ENCODE results near the gene MTRF1L.

The MTRF1L gene

DNA sequence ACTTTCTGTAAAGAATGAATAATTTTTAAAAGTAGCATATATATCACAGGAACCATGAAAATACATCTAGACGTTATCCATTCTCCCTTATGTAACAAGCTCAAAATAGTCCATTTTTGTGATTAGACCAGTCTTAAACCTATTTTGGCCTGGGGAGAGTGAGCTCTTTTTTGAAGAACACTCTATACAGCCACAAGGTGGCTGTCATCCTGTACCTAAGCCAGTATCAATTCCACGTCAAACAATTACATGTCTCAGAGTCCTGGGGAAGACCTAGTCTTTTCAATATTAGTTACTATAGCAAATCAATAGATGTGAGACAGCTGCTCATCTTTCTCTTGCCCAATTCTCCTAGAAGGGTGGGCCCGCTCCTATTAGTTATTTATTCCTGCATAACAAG is 48.1 kb downstream of the MTRF1L start:
- peak; percentile 25 for DNase-seq (ENCODE audit: low read depth)
- H3K4me3 ChIP-seq (ENCODE audit: low read length), result no peak overlapping the region
- TF ChIP-seq, protein P1, sequence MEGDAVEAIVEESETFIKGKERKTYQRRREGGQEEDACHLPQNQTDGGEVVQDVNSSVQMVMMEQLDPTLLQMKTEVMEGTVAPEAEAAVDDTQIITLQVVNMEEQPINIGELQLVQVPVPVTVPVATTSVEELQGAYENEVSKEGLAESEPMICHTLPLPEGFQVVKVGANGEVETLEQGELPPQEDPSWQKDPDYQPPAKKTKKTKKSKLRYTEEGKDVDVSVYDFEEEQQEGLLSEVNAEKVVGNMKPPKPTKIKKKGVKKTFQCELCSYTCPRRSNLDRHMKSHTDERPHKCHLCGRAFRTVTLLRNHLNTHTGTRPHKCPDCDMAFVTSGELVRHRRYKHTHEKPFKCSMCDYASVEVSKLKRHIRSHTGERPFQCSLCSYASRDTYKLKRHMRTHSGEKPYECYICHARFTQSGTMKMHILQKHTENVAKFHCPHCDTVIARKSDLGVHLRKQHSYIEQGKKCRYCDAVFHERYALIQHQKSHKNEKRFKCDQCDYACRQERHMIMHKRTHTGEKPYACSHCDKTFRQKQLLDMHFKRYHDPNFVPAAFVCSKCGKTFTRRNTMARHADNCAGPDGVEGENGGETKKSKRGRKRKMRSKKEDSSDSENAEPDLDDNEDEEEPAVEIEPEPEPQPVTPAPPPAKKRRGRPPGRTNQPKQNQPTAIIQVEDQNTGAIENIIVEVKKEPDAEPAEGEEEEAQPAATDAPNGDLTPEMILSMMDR (IDR thresholded peaks at IDR 0.05; ENCODE audit: insufficient read depth, low read depth, low read length, missing control alignments), result peak; percentile 30

DNA sequence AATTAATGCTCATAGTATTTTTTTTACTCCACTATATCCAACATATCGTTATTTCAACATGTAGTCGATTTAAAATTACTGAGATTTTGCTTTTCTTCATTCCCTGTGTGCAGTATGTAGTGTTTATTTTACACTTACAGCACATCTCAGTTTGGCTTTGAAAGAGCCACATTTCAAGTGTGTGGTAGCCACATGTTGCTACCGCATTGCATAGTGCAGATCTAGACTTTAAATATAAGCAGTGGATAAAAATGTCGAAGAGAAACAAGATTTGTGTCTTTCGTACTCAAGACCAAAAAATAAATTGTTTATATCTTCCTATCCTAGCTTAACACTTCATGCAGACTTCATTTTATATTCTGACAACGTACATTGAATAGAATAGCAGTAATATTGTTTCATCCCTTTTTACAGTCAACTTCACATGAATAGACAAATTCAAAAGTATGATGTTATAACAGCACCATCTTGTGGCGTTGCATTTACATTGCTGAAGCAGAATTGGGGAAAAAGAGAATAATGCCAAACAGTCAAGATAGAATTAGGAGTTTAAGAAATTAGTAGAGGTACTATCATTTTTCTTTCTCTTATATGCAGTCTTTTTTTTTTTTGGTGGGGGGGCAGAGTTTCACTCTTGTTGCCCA is 49.5 kb downstream of the MTRF1L start:
- peak; percentile 54 for DNase-seq (ENCODE audit: low read depth)
- no peak overlapping the region for H3K4me3 ChIP-seq (ENCODE audit: low read length)
- TF ChIP-seq, protein P1 (IDR thresholded peaks at IDR 0.05; ENCODE audit: insufficient read depth, low read depth, low read length, missing control alignments), result peak; percentile 61

DNA sequence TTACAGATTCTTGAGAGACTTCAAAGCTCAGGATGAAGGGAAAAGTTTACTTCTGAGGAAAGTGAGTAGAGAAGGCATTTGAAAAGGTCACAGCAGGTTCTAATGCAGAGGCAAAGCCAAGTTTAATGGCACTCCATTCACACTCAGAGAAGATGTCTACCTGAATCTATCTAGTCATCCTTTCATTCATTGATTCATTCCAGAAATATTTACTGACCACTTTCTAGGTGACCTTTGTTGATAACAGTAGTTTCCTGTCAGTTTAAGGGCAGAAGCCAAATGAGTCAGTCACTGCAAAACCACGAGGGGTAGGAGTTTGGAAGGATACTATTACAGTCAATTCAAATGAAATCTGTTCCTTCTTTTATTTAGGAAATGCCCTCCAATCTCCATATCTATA is 50.5 kb downstream of the MTRF1L start:
- no peak for DNase-seq (ENCODE audit: low read depth)
- H3K4me3 ChIP-seq (ENCODE audit: low read length), result no peak overlapping the region
- TF ChIP-seq, protein P1 (IDR thresholded peaks at IDR 0.05; ENCODE audit: insufficient read depth, low read depth, low read length, missing control alignments), result no peak

DNA sequence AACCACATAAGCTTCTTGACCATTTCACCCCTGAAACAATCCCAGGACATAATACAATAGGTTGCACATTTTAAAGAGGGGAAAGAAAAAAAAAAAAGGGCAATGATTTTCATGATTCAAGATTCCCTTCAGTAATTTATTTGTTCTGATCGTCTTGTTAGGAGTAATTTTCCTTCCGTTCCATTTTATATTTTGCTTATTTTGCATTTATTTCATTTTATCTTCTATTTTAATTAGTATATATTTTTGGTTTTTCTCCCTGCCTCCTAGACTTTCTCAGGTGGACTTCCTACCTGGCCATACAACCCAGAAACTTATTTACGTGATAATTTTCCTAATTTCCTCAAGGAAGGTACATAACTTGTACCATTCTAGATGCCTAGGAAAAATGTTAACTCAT is 52.3 kb downstream of the MTRF1L start:
- no peak for DNase-seq (ENCODE audit: low read depth)
- TF ChIP-seq, protein P1 (IDR thresholded peaks at IDR 0.05; ENCODE audit: insufficient read depth, low read depth, low read length, missing control alignments), result no peak
- no peak overlapping the region for H3K4me3 ChIP-seq (ENCODE audit: low read length)

DNA sequence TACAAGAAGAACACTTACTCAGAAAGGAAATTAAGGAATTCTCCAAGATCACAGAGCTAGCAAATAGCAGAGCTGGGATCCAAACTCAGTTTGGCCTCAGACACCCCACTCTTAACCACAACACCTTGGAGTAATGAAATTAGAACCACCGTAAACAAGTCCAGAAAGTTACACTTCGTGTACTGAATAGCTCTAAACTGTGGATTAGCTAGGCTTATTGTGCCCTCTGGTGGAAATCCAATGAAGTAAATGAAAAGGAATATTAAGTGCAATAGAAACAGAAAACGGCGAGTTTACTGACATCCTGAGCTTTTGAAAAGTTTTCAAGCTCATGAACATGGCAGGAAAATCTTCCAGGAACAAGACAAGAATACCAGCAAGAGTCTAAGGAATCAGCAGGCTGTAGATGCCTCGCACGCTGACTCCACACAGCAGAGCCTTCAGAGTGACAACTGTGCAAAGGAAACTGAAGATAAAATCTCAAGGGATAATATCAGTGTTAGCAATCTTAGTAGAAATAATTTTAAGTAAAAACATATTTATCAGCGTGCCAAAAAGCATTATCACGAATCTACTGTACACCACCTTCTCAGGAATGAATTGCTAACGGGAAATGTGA is 54.2 kb downstream of the MTRF1L start:
- peak; percentile 55 for DNase-seq (ENCODE audit: low read depth)
- TF ChIP-seq, protein P1 (IDR thresholded peaks at IDR 0.05; ENCODE audit: insufficient read depth, low read depth, low read length, missing control alignments), result peak; percentile 57
- H3K4me3 ChIP-seq (ENCODE audit: low read length), result no peak overlapping the region

DNA sequence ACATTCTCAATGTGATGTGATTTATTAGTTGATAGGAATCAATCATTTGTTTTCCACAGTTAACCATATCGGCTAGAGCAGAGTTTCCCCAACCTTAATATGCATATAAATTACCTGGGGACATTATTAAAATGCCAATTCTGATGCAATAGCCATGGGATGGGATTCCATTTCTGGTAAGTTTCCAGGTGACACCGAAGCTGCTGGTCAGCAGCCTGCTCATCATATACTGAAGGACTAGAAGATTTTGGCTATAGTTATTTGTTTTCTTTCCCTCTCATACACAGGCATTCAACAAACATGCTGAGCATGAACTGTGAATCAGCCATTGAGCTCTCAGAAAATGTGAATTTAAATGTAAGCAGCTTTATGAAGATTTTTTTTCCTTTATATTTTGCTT is 55.5 kb downstream of the MTRF1L start:
- DNase-seq (ENCODE audit: low read depth), result no peak
- no peak overlapping the region for H3K4me3 ChIP-seq (ENCODE audit: low read length)
- TF ChIP-seq, protein P1 (IDR thresholded peaks at IDR 0.05; ENCODE audit: insufficient read depth, low read depth, low read length, missing control alignments), result no peak

DNA sequence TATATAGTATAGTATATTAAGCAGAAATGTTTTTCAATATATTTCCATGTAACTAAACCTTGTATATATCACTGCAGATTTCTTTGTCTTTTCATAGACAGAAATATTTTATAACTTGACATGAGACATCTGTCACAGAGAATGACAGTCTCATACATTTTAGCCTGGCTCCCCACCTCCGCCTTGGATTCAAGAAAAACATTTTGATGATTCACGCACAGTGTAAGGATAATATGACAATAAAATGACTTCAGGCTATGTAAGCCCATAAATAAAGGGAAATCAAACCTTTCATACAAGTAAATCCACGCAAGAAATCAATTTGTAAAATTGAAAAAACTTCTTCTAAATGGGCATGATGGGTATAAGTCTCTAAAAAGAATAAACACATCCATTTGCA is 56.0 kb downstream of the MTRF1L start:
- TF ChIP-seq, protein P1 (IDR thresholded peaks at IDR 0.05; ENCODE audit: insufficient read depth, low read depth, low read length, missing control alignments), result no peak
- no peak overlapping the region for H3K4me3 ChIP-seq (ENCODE audit: low read length)
- no peak for DNase-seq (ENCODE audit: low read depth)
